GM10248 (cell line): Measurements from ENCODE around the gene PADI1.

Source experiments
- CTCF ChIA-PET: fragments of 300-600 bp; sonication (Branson Sonifier 250); formaldehyde crosslinking; extraction: SDS; loops from one replicate; lab custom pipeline; 2021; ENCODE audit warnings: antibody characterized with exemption; lab: Yijun Ruan, JAX
- POLR2A ChIA-PET: fragments of 350-650 bp; sonication (Branson Sonifier 250); formaldehyde crosslinking; extraction: SDS; loops from one replicate; lab custom pipeline; 2020; ENCODE audit warnings: antibody characterized with exemption; lab: Yijun Ruan, JAX
- DNase-seq: peaks from one replicate; pipeline ENCODE4 v3.0.0; 2012; ENCODE audit errors: extremely low spot score
- TF ChIP-seq, protein P1 (sequence below): IDR thresholded peaks from 2 replicates; pipeline ENCODE4 v1.5.1; 2012; ENCODE audit warnings: mild to moderate bottlenecking, low read depth; ENCODE audit errors: extremely low read depth, missing control alignments, control extremely low read depth

Gene PADI1

DNA sequence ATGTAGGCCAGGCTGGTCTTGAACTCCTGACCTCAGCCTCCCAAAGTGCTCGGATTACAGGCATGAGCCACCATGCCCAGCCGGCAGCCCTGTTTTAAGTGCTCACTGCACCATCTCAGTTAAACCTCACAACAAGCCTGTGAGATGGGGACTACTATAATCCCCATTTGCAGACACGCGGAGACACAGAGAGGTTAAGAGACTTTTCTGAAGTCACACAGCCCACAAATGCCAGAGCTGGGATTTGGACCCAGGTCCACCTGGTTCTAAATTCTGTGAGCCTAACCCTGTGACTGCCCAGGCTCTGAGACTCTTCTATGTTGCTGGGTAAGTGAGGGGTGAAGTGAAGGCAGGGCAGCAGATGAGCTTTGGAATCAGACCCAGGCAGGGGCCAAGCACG, 6.4 kb downstream of the PADI1 start:
- ChIA-PET CTCF (interaction anchor here (1.8 kb wide), 1 partner anchor 12 kb away, joined by 4 read pairs; no protein-coding TSS in a partner anchor), POLR2A (no interaction called here)
- no peak for DNase-seq
- TF ChIP-seq, protein P1, sequence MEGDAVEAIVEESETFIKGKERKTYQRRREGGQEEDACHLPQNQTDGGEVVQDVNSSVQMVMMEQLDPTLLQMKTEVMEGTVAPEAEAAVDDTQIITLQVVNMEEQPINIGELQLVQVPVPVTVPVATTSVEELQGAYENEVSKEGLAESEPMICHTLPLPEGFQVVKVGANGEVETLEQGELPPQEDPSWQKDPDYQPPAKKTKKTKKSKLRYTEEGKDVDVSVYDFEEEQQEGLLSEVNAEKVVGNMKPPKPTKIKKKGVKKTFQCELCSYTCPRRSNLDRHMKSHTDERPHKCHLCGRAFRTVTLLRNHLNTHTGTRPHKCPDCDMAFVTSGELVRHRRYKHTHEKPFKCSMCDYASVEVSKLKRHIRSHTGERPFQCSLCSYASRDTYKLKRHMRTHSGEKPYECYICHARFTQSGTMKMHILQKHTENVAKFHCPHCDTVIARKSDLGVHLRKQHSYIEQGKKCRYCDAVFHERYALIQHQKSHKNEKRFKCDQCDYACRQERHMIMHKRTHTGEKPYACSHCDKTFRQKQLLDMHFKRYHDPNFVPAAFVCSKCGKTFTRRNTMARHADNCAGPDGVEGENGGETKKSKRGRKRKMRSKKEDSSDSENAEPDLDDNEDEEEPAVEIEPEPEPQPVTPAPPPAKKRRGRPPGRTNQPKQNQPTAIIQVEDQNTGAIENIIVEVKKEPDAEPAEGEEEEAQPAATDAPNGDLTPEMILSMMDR, result no peak

DNA sequence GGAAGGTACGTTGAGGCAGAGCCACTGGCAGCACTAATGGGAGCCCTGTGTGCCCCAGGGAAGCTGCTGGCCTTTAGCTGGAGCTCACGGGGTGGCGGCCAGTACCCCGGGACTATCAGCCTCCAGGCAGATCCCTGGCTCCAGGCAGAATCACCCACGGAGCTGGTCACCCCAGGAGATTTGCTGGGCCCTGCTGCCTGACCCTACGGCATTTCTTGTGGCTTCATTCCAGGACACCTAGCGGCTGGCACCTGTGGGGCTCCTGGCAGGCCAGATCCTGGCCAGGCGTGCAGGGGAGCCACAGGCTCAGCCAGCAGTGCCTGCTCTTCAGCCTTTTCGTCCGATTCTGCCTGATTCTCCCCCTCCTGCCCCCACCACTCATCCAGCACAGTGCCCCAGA, 7.1 kb downstream of the PADI1 start:
- DNase-seq, result no peak
- TF ChIP-seq, protein P1, result no peak
- POLR2A ChIA-PET, result no interaction called here
- CTCF ChIA-PET, result interaction anchor here (1.8 kb wide), 1 partner anchor 13 kb away, joined by 4 read pairs; no protein-coding TSS in a partner anchor

DNA sequence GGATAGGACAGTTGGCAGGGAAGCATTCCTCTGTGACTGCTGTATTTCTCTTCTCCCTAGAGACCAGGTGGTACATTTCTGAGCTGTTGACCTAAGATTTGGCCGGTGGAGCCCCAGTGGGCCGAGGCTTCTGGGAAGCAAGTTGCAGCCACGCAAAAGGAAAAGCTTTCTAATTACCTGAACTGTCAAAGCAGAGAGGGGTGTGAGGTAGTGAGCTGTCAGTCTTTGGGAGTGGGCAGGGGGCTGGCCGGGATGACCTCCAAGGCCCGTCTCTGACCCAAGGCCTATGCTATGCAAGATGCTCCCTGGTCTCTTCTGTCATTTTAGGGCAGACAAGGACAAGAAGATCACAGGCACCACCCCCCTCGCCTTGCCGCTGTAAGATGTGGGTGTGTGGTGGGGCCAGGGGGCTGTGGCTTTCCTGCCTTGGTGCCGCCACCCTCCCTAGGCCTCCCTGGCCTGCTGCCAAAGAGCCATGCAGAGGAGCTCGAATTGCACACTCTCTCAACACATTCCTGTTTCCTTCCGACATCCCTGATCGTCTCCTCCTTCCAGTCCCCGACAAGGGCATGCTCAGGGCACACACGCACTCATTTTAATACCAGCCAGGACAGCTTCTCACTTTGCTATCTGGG, 7.7 kb downstream of the PADI1 start:
- ChIA-PET POLR2A (no interaction called here), CTCF (interaction anchor here (1.8 kb wide), 1 partner anchor 13 kb away, joined by 4 read pairs; no protein-coding TSS in a partner anchor)
- DNase-seq, result no peak
- TF ChIP-seq, protein P1, result no peak

DNA sequence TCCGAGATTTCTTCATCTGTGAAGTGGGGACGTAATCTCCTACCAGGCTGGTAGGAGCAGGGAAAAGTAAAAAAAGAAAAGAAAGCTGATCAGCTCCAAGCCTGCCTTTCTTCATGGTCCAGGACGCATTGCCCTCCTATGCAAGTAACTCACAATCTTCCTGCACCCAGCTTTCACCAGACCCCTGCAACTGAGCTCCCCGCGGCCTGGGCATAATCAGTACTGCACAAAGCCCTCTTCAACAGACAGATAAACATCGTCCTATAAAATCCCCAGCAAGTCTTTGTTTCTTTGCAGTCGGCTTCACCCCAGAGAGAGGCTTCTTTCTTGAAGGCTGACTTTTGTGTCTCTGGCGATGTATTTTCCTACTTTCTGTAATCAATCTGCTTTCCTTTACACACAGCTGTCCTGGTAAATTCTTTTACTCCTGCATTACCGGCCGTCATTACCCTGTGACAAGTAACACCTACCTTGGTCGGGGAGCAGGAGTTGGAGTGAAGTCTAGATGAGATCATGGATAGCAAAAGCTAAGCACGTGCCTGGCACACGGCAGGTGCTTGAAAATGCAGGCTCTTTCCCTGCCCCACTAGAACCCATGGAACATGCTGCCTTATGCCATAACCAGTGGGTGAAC, 8.3 kb downstream of the PADI1 start:
- POLR2A ChIA-PET, result no interaction called here
- CTCF ChIA-PET, result interaction anchor here (1.8 kb wide), 1 partner anchor 14 kb away, joined by 4 read pairs; no protein-coding TSS in a partner anchor
- no peak for DNase-seq
- TF ChIP-seq, protein P1, result no peak

DNA sequence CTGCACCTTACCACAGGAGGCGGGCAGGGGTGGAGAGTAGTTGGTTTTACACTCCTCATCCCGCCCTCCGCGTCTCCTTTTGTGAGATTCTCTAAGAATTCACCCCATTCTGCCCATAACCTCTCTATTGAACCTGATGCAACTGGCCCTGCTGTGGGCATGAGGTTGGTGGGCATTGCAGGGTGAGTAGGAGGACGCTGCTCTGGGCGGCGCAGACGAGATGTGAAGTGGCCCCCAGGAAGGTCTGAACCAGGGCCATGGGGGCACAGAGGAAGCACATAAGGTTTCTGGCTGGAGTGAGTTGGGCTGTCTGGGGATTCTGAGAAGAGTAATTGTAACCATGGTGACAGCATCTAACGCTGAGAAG, 8.8 kb downstream of the PADI1 start:
- DNase-seq, result no peak
- ChIA-PET CTCF (no interaction called here), POLR2A (no interaction called here)
- TF ChIP-seq, protein P1, result no peak

DNA sequence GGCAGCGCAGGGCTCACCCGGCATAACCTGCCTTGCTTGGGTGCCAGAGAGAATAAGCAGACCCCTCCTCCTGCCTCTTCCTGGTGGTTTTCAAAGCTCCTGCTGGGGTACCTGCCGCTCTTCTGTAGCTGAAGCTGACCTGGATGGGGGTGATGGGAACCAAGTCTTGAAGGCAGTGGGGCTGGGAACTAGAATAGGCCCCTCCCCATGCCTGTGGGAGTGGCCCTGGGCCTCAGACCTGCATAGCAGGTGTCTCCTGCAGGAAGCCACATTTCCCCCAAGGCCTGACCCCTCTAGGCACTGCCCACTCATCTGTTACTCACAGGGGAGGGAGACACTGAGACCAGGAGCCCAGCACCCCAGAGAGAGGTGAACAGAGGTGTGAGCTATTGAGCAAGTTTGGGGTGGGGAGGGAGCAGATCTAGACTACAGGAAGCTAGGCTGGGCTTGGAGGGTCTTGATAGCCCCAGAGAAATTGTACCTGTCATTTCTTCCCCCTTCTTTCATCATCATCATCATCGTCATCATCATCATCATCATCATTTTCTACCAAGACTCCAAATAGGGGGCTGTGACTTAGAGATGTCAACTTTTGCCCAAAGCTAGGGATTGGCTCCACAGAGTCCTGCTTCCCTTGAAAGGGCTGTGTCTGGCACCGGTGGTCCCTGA, 10.1 kb downstream of the PADI1 start:
- DNase-seq, result no peak
- TF ChIP-seq, protein P1, result no peak
- POLR2A ChIA-PET, result no interaction called here
- CTCF ChIA-PET, result no interaction called here
